Adrenal gland (tissue), 5 donors: Measurements from ENCODE around the gene TMEM150C.

Experiments used
- POLR2A ChIP-seq, 2 donors: fragments of 450-650 bp; IDR thresholded peaks; one replicate each; pipeline ENCODE4 v1.6.1; 2017; ENCODE audit warnings: antibody characterized with exemption in 2 of 2, mild to moderate bottlenecking in 2 of 2, moderate library complexity in 1 of 2
- TF ChIP-seq, protein P1 (sequence below), 6 experiments: fragments of 450-650 bp in 4 of 6; fragments of 200-600 bp in 2 of 6; sonication (generic) in 1 of 6; IDR thresholded peaks; 1 replicate in 5 of 6; 2 replicates in 1 of 6; pipeline versions ENCODE4 v1.5.1 to v1.8.0; 2016 to 2021; ENCODE audit warnings: antibody characterized with exemption in 6 of 6, mild to moderate bottlenecking in 2 of 6, moderate library complexity in 1 of 6
- donor health status: DM: no; HTN: no; CAD: no.

DNA sequence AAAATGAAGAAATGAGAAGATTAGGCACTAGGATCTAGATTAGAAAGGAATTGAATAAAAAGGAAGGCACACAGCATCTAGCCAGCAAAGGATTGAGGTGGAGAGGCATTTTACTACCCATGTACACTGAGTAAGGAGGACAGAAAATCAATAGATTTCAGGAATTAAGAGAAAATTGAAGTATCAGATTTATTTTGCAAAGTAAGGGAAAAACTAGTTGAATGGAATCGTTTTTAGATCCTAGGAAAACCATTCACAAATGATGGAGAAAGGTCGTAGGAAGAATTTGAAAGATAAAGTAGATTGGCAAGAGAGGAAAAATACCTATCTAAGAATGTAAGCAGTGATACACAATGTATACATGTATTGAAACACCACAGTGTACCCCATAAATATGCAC lies 100.1 kb downstream of the TMEM150C start:
- TF ChIP-seq, protein P1, sequence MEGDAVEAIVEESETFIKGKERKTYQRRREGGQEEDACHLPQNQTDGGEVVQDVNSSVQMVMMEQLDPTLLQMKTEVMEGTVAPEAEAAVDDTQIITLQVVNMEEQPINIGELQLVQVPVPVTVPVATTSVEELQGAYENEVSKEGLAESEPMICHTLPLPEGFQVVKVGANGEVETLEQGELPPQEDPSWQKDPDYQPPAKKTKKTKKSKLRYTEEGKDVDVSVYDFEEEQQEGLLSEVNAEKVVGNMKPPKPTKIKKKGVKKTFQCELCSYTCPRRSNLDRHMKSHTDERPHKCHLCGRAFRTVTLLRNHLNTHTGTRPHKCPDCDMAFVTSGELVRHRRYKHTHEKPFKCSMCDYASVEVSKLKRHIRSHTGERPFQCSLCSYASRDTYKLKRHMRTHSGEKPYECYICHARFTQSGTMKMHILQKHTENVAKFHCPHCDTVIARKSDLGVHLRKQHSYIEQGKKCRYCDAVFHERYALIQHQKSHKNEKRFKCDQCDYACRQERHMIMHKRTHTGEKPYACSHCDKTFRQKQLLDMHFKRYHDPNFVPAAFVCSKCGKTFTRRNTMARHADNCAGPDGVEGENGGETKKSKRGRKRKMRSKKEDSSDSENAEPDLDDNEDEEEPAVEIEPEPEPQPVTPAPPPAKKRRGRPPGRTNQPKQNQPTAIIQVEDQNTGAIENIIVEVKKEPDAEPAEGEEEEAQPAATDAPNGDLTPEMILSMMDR (IDR thresholded peaks at IDR 0.05): no peak
- TF ChIP-seq POLR2A (IDR thresholded peaks at IDR 0.05): no peak
